SK-N-SH (cell line): ENCODE measurements around the gene NAT9.

ENCODE experiments used
- CTCF ChIP-seq: fragments of 200-600 bp; sonication (generic); IDR thresholded peaks from 2 replicates; pipeline ENCODE4 v1.6.1; 2017; ENCODE audit warnings: antibody characterized with exemption, mild to moderate bottlenecking, moderate library complexity
- ELF1 ChIP-seq: IDR thresholded peaks from 2 replicates; pipeline ENCODE4 v1.4.0; 2012
- EP300 ChIP-seq, 2 experiments: IDR thresholded peaks; 2 replicates each; pipeline versions ENCODE4 v1.4.0 to v1.6.1; 2012; ENCODE audit warnings: borderline replicate concordance in 1 of 2, low read depth in 1 of 2, low read length in 1 of 2
- GATA2 ChIP-seq: sonication (generic); formaldehyde crosslinking; IDR thresholded peaks from 2 replicates; pipeline ENCODE4 v1.5.0; 2020; ENCODE audit warnings: mild to moderate bottlenecking, missing genetic modification reagents
- MAX ChIP-seq: IDR thresholded peaks from 2 replicates; pipeline ENCODE4 v1.4.0; 2012; ENCODE audit warnings: low read depth
- NRF1 ChIP-seq: IDR thresholded peaks from 2 replicates; pipeline ENCODE4 v1.6.1; 2012; ENCODE audit warnings: low read depth, mild to moderate bottlenecking, low read length
- POLR2AphosphoS5 ChIP-seq: IDR thresholded peaks from 2 replicates; pipeline ENCODE4 v1.6.1; 2012; ENCODE audit warnings: low read depth, low read length
- REST ChIP-seq: IDR thresholded peaks from 2 replicates; pipeline ENCODE4 v1.6.1; 2012; ENCODE audit warnings: mild to moderate bottlenecking, low read depth, low read length, moderate library complexity
- RFX5 ChIP-seq: IDR thresholded peaks from 2 replicates; pipeline ENCODE4 v1.6.1; 2012; ENCODE audit warnings: mild to moderate bottlenecking, improper control_type of control experiment, low read length
- ZBTB33 ChIP-seq: IDR thresholded peaks from 2 replicates; pipeline ENCODE4 v1.4.0; 2012; ENCODE audit warnings: low read depth, borderline replicate concordance

DNA sequence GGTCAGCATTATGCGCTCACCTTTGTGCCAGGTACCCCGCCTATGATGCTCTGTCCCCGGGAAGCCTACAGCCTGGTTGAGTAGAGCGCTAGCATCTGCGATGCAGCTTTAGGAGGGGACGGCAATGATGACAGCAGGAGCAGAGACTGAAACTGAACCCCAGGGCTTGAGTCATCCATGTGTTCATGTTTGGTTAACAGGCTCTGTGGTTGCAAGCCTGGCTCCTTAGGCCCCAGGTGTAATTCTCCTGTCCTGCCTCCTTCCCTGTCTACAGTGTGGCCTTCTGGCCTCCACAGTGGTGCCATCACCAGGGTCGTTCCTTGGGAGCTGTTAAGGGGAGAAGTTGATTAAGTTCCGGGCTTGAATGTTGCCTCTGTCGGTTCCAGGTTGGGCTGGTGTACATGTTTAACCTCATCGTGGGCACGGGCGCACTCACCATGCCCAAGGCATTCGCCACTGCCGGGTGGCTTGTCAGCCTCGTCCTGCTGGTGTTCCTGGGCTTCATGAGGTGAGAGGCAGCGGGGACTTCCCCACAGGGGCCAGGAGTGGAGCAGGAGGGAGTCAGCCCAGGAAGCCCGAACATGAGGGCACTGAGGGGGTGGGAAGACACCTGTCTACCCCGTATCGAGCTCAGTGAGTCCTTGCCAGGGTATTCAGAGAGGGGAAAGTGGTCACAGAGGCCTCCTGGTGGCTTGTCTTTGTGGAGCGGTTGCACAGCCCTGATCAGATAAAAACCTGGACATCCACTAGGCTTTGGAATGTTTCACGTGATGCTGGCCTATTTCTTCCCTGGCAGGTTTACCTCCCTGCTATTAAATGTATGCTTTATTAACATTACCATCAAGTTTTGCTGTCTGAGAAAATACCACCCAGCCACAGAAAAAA lies 9.2 kb upstream of the NAT9 start:
- TF ChIP-seq CTCF: no peak
- no peak for TF ChIP-seq EP300 (IDR thresholded peaks at IDR 0.05; ENCODE audit: borderline replicate concordance in 1 of 2, low read depth in 1 of 2, low read length in 1 of 2)
- TF ChIP-seq POLR2AphosphoS5: no peak
- TF ChIP-seq ELF1: no peak
- TF ChIP-seq GATA2: no peak
- no peak for TF ChIP-seq REST
- TF ChIP-seq RFX5: no peak
- TF ChIP-seq ZBTB33: no peak
- TF ChIP-seq NRF1: no peak
- TF ChIP-seq MAX: no peak
